PC-9 (cell line): ENCODE data around the gene RGS6. TPM values are rescaled to one million over a fixed set of nuclear protein-coding genes. Genes with fewer than 3 reads are reported as not detected.

Source experiments
- BruUV-seq: library from RNA; stranded (reverse); fragments of 400-500 nt; replicated peaks from 2 replicates; lab custom pipeline; 2021; lab: Mats Ljungman, UMichigan
- CTCF ChIA-PET: fragments of 300-600 bp; sonication (Branson Sonifier 250); formaldehyde crosslinking; loops from one replicate; lab custom pipeline; 2022; ENCODE audit warnings: antibody characterized with exemption; lab: Charles Lee
- POLR2A ChIA-PET: fragments of 300-600 bp; sonication (Branson Sonifier 250); formaldehyde crosslinking; loops from one replicate; lab custom pipeline; 2022; ENCODE audit warnings: antibody characterized with exemption; ENCODE audit not compliant: unreplicated experiment; lab: Charles Lee
- DNase-seq, 2 experiments: peaks; one replicate each; pipeline versions ENCODE4 v3.0.0 to v3.0.0-alpha.2; 2015 to 2022; ENCODE audit warnings: mixed read lengths in 1 of 2
- H2AFZ ChIP-seq: fragments of 200-600 bp; sonication (generic); 2 replicates; pipeline ENCODE4 v1.8.1; 2017; ENCODE audit warnings: antibody characterized with exemption
- H3F3A ChIP-seq: fragments of 200-600 bp; sonication (generic); 2 replicates; pipeline ENCODE4 v1.8.1; 2017; ENCODE audit warnings: antibody characterized with exemption, mild to moderate bottlenecking, low read depth; ENCODE audit not compliant: insufficient read depth
- H3K27ac ChIP-seq: fragments of 200-600 bp; sonication (generic); 2 replicates; pipeline ENCODE4 v1.6.1; 2016; ENCODE audit warnings: mixed run types
- H3K27me3 ChIP-seq: fragments of 200-600 bp; sonication (generic); 2 replicates; pipeline ENCODE4 v1.6.1; 2016; ENCODE audit warnings: low read depth, mixed run types; ENCODE audit not compliant: insufficient read depth
- H3K36me3 ChIP-seq: fragments of 200-600 bp; sonication (generic); 2 replicates; pipeline ENCODE4 v1.6.1; 2016; ENCODE audit warnings: low read depth, mixed run types
- H3K4me1 ChIP-seq: fragments of 200-600 bp; sonication (generic); replicated peaks from 2 replicates; pipeline ENCODE4 v1.6.1; 2016; ENCODE audit warnings: mixed run types; ENCODE audit not compliant: insufficient read depth
- H3K4me2 ChIP-seq: fragments of 200-600 bp; sonication (generic); 2 replicates; pipeline ENCODE4 v1.6.1; 2017; ENCODE audit warnings: mixed run types
- H3K4me3 ChIP-seq: fragments of 200-600 bp; sonication (generic); 2 replicates; pipeline ENCODE4 v1.6.1; 2016; ENCODE audit warnings: mixed run types
- H3K79me2 ChIP-seq: fragments of 200-600 bp; sonication (generic); 2 replicates; pipeline ENCODE4 v1.6.1; 2017; ENCODE audit warnings: low read depth, mixed run types
- H3K9me2 ChIP-seq: fragments of 200-600 bp; sonication (generic); 2 replicates; pipeline ENCODE4 v1.8.1; 2017; ENCODE audit warnings: mild to moderate bottlenecking; ENCODE audit not compliant: insufficient read depth
- H3K9me3 ChIP-seq: fragments of 200-600 bp; sonication (generic); 2 replicates; pipeline ENCODE4 v1.8.1; 2016; ENCODE audit warnings: low read depth; ENCODE audit not compliant: insufficient read depth
- H4K20me1 ChIP-seq: fragments of 200-600 bp; sonication (generic); 2 replicates; pipeline ENCODE4 v1.8.1; 2017; ENCODE audit not compliant: insufficient read depth
- CTCF ChIP-seq: fragments of 200-600 bp; sonication (generic); conservative IDR thresholded peaks from 2 replicates; pipeline ENCODE4 v1.6.1; 2017; ENCODE audit warnings: mixed run types, antibody characterized with exemption, mild to moderate bottlenecking, moderate library complexity
- EZH2 ChIP-seq: fragments of 200-600 bp; sonication (generic); IDR thresholded peaks from 2 replicates; pipeline ENCODE4 v1.8.0; 2017; ENCODE audit warnings: antibody characterized with exemption, low read depth
- intact Hi-C: fragments of 100-400 bp; cut with micrococcal nuclease; formaldehyde crosslinking; loops from one replicate; pipeline ENCODE4 v1.10.0; 2022; ENCODE audit not compliant: unreplicated experiment
- total RNA-seq: library from RNA; stranded (reverse); gene quantifications from 2 replicates; pipeline ENCODE4 v1.2.3, GENCODE V29; 2021

RGS6 gene
- total RNA-seq, 1 experiment from 2014 or later = not detected

DNA sequence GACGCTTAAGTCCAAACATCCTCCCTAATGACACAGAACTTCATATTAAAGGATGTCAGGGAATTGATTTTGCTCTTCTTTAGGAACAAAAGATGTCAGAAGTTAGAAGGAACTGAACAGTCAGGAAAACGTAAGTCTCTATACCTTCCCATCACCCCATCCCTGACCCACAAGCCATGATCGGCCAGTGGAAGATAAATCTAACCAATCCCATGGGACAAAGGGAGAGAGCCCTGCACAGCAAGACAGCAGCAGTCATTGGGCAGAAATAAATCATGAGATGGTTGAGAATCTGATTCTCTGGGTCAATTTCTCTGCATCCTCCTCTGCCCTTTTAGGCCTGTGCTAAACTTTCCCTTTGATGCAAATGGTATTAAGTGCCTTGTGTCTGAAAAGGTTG lies 414.9 kb downstream of the RGS6 start:
- no peaks in the 10 kb centered on the region for H3K36me3 ChIP-seq
- no peak overlapping the region for H3K4me2 ChIP-seq
- no peaks in the 10 kb centered on the region for H3K9me2 ChIP-seq
- H3K4me3 ChIP-seq = no peak overlapping the region
- ChIA-PET CTCF (no interaction called here), POLR2A (no interaction called here)
- no peaks in the 10 kb centered on the region for H3K9me3 ChIP-seq
- no peaks in the 10 kb centered on the region for H3K4me1 ChIP-seq
- no peak for DNase-seq
- intact Hi-C loops = no loop called here
- H3F3A ChIP-seq = no peaks in the 10 kb centered on the region
- H4K20me1 ChIP-seq = no peaks in the 10 kb centered on the region
- H2AFZ ChIP-seq = no peak overlapping the region
- no peaks in the 10 kb centered on the region for H3K79me2 ChIP-seq
- no peak for TF ChIP-seq EZH2
- no peak for TF ChIP-seq CTCF
- H3K27ac ChIP-seq = no peak overlapping the region
- BruUV-seq = no TSS peak
- H3K27me3 ChIP-seq = no peaks in the 10 kb centered on the region

- no peak for TF ChIP-seq EZH2
- TF ChIP-seq CTCF = no peak
- no TSS peak for BruUV-seq
- H3F3A ChIP-seq = no peaks in the 10 kb centered on the region
- H3K4me2 ChIP-seq = no peak overlapping the region
- DNase-seq = no peak
- no peak overlapping the region for H2AFZ ChIP-seq
- H3K4me1 ChIP-seq = no peaks in the 10 kb centered on the region
- H3K27ac ChIP-seq = no peak overlapping the region
- no peaks in the 10 kb centered on the region; the same call in 1 of the 2 replicates for H3K9me2 ChIP-seq
- intact Hi-C loops = no loop called here
- no peaks in the 10 kb centered on the region for H3K9me3 ChIP-seq
- CTCF ChIA-PET = no interaction called here
- H3K79me2 ChIP-seq = no peaks in the 10 kb centered on the region
- H4K20me1 ChIP-seq = no peaks in the 10 kb centered on the region
- H3K4me3 ChIP-seq = no peak overlapping the region
- no peaks in the 10 kb centered on the region for H3K27me3 ChIP-seq
- H3K36me3 ChIP-seq = no peaks in the 10 kb centered on the region
- POLR2A ChIA-PET = no interaction called here
Observed at GRCh38 chr14:72350215-72350614, 418.0 kb downstream of the RGS6 start.

DNA sequence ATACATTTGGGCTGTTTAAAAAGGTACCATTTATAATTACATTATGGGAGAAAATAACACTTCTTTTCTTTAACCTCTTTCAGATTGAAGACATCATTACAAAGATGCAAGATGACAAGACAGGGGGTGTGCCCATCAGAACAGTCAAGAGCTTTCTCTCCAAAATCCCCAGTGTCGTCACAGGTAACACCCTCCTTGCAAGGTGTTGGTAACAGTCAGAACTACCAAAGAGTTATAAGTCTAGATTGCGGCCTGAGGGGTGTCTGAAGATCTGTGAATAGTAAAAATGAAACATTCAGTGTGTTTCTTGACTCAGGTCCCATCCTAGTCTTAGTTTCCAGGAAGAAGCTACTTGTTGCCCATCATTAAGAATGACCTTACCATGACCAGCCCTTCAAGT lies 419.8 kb downstream of the RGS6 start:
- TF ChIP-seq EZH2 (no peak), CTCF (no peak)
- no peak overlapping the region for H3K27ac ChIP-seq
- no peaks in the 10 kb centered on the region; the same call in 1 of the 2 replicates for H3K9me2 ChIP-seq
- H2AFZ ChIP-seq = no peak overlapping the region
- no TSS peak for BruUV-seq
- H3K27me3 ChIP-seq = no peaks in the 10 kb centered on the region
- H3K4me2 ChIP-seq = no peak overlapping the region
- H3K4me3 ChIP-seq = no peak overlapping the region
- intact Hi-C loops = no loop called here
- ChIA-PET POLR2A (no interaction called here), CTCF (no interaction called here)
- no peaks in the 10 kb centered on the region for H3K36me3 ChIP-seq
- H3K79me2 ChIP-seq = no peaks in the 10 kb centered on the region
- no peaks in the 10 kb centered on the region for H3K9me3 ChIP-seq
- DNase-seq = no peak
- no peaks in the 10 kb centered on the region for H4K20me1 ChIP-seq
- H3K4me1 ChIP-seq = no peaks in the 10 kb centered on the region
- no peaks in the 10 kb centered on the region for H3F3A ChIP-seq
